H1 (cell line): ENCODE measurements around the gene ARHGEF38. TPM values are rescaled to one million over a fixed set of nuclear protein-coding genes. Genes with fewer than 3 reads are reported as not detected.

Experiments used
- ASH2L ChIP-seq: fragments of 200-600, 300-600 bp; sonication (generic); IDR thresholded peaks from one replicate; pipeline ENCODE4 v1.7.1; 2017; ENCODE audit warnings: low read length
- MAX ChIP-seq: IDR thresholded peaks from 2 replicates; pipeline ENCODE4 v1.6.1; 2012; ENCODE audit warnings: inconsistent platforms
- POU5F1 ChIP-seq: IDR thresholded peaks from 2 replicates; pipeline ENCODE4 v1.6.1; 2011; ENCODE audit warnings: low read depth, mild to moderate bottlenecking, low read length, moderate library complexity
- TCF12 ChIP-seq: IDR thresholded peaks from 2 replicates; pipeline ENCODE4 v1.6.1; 2011; ENCODE audit warnings: low read depth, mild to moderate bottlenecking, low read length
- ZNF274 ChIP-seq: IDR thresholded peaks from 2 replicates; pipeline ENCODE4 v1.7.0; 2012; ENCODE audit warnings: low read length, borderline replicate concordance; ENCODE audit errors: extremely low read depth
- polyA plus RNA-seq, 7 experiments: library from polyadenylated mRNA; depleted of rRNA in 3 of 7; stranded (reverse) in 5 of 7; unstranded in 2 of 7; fragments of >200 nt in 5 of 7; fragments of 200-250 nt in 2 of 7; gene quantifications; 1 replicate in 5 of 7; 2 replicates in 1 of 7; 4 replicates in 1 of 7; pipeline versions ENCODE4 v1.2.1 to v1.2.3, GENCODE V29; 2011 to 2013; ENCODE audit warnings: missing spikeins in 2 of 7, mixed read lengths in 2 of 7
- total RNA-seq: library from RNA; stranded (reverse); fragmentation: NEBNext Ultra II Directional; extraction: Animal tissue kit (Norgen Biotek cat#: 25700); gene quantifications from 2 replicates; pipeline ENCODE4 v1.2.1, GENCODE V29; 2021

The ARHGEF38 gene
- total and polyA plus RNA-seq, 2 of the 8 experiments (the other 6 are each of a cell fraction or from before 2014, with no cell fraction given) = not detected

- TF ChIP-seq TCF12 = no peak
- no peak for TF ChIP-seq ZNF274
- TF ChIP-seq POU5F1 = no peak
- TF ChIP-seq ASH2L = no peak
- TF ChIP-seq MAX = no peak
Measured at GRCh38 chr4:105543881-105544280, 8.5 kb upstream of the ARHGEF38 start (continued).
